ENCODE data around the gene SH3BP1. TPM values are rescaled to one million over a fixed set of nuclear protein-coding genes. Genes with fewer than 3 reads are reported as not detected.
"Not testable (repeated sequence)": the region's sequence is repeated elsewhere in the genome, so short reads cannot be mapped to it uniquely, and the experiment has no call there.

The SH3BP1 gene
- 0.86 and 1.5 TPM in 2 replicates for total RNA-seq (2014; rRNA removed; shearing (Covaris generic))

GRCh38 chr22:37639070-37639760 is at the start of gene SH3BP1:
TSS of gene SH3BP1 (plus strand) at chr22:37639669. CDS start at chr22:37639788, 119 bp downstream.
- DNase-seq (ENCODE audit: low read depth), result no peak

GRCh38 chr22:37591081-37591480 is 48.4 kb upstream of the SH3BP1 start:
- DNase-seq (ENCODE audit: low read depth), result not testable (repeated sequence)

- no peak for DNase-seq (ENCODE audit: low read depth)
These were observed 47.6 kb upstream of the SH3BP1 start for GRCh38 chr22:37591823-37592404.

DNA sequence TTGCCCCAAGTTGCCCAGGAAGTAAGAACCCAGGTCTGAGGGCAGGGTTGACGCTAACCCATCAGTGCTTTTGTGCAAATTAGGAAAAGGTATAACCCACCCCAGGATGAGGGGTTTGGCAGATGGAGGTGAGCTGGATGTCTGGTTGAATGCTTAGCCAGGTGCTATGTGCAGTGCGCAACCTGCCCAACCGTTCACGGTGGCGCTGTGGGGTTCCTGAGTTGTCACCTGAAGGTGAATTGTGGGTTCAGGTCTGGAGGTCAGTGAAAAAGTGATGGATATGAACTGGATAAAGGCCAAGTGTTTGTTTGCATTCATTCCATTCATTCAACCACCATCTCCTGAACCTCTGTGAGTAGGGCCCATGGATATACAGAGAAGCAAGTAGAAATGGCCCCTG is 45.2 kb upstream of the SH3BP1 start:
- no peak for DNase-seq (ENCODE audit: low read depth)

- DNase-seq (ENCODE audit: low read depth), result no peak
These were observed 40.3 kb upstream of the SH3BP1 start for GRCh38 chr22:37599153-37599552.

DNA sequence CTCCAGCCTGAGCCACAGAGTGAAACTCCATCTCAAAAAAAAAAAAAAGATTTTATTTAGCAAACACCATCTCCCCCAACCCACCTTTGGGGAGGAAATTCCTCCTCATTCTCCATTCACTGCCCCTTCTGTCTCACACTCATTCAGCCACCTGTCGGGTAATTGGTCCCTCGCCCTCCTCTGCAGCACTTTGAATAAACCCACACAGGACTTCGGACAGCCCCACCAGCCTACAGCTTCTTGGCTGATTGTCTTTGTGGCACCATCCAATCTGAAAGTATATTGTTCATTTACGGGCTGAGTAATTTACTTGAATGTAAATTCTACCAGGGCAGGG is 38.3 kb upstream of the SH3BP1 start:
- DNase-seq (ENCODE audit: low read depth), result no peak

DNA sequence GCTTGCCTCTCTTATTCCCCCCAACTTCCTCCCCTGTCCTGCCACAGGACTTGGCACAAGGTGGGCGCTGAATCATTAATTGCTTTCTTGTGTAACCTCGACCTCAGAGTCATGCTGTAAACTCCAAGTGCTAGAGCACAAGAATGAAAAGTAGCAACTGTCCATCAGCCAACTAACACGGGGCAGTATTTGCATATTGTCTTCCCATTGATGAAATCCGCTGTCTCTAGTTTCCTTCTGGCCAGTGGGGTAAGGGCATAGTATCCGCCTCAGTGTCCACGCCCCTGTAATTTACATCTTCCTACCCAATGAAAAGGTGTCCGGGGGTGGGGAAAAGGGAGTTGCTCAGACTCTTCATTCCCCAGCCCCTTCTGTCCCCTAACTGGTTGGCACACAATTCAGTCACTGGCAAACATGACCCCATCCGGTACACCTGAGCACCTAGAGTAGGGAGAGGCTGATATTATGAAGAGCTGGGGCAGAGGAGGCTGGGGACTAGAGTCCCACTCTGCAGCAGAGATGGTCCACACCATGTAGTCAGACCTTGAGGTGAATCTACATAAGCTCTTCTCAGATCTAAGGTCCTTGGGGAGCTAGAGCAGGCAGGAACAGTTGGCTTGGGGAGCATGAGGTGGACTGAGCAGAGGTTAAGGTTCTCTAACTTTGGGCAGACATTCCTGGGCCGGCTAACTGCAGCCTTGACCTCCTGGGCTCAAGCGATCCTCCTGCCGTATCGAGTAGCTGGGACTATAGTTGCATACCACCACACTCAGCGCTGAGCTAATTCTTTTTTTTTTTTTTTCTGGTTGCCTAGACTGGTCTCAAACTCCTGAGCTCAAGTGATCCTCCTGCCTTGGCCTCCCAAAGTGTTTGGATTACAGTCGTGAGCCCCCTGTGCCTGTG is 37.7 kb upstream of the SH3BP1 start:
- peak; percentile 72 for DNase-seq (ENCODE audit: low read depth)

DNA sequence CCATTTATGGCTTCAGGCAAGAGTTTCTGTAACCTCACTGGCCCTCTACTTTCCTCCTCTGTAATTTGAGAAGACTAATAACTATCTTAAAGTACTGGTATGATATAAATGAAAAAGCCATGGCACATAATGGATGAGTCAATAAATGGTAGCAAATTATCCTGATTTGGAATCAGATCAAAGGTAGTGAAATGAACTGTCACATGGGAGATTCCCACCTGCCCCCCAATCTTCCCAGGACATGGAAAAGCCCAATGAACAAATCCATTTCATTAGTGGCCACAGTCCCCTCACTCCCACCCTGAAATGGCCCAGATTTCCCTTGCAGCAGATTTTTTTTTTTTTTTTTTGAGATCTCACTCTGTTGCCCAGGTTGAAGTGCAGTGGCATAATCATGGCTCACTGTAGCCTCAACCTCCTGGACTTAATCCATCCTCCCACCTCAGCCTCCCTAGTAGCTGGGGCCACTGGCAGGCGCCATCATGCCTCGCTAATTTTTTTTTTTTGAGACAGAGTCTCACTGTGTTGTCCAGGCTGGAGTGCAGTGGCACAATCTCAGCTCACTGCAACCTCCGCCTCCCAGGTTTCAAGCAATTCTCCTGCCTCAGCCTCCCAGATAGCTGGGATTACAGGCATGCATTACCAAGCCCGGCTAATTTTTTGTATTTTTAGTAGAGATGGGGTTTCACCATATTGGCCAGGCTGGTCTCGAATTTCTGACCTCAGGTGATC is 36.8 kb upstream of the SH3BP1 start:
- DNase-seq (ENCODE audit: low read depth), result not testable (repeated sequence)

- no peak for DNase-seq (ENCODE audit: low read depth)
These were observed 35.4 kb upstream of the SH3BP1 start for GRCh38 chr22:37604074-37604473.

GRCh38 chr22:37604875-37605274 is 34.6 kb upstream of the SH3BP1 start:
- DNase-seq (ENCODE audit: low read depth), result no peak

DNA sequence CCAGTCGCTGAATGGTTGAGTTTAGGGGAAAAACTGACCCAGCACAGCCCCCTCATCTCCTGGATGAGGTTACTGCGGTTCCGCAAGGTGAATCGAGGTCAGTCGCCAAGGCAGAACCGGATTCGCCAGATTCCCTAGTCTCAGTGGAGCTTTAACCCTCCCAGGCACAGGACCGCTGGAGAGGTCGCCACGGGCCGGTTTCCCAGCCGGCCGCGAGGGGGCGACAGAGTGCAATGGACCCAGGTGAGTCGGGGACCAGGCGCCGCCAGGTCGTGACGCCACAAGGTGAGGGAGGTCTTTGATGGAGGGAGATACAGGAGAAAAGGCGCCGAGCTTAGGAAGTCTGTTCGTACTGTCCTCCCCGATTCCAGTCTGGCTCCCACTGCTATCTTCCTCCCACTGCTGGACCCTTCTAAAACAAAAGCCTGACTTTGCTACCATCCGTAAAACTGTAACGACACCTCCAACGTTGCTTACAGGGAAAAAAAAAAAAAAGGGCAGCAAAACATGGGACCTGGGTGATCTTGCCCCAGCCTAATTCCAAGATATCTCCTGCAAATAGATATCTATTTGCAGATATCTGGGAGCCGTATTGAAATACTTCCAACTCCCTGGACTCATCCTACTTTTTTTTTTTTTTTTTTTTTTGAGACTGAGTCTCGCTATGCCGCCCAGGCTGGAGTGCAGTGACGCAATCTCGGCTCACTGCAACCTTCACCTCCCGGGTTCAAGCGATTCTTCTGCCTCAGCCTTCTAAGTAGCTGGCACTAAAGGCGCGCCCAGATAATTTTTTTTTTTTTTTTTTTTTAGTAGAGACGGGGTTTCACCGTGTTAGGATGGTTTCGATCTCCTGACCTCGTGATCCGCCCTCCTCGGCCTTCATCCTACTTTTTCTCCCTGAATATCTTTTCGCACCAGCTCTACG is 32.2 kb upstream of the SH3BP1 start:
- peak; percentile 70 for DNase-seq (ENCODE audit: low read depth)

DNA sequence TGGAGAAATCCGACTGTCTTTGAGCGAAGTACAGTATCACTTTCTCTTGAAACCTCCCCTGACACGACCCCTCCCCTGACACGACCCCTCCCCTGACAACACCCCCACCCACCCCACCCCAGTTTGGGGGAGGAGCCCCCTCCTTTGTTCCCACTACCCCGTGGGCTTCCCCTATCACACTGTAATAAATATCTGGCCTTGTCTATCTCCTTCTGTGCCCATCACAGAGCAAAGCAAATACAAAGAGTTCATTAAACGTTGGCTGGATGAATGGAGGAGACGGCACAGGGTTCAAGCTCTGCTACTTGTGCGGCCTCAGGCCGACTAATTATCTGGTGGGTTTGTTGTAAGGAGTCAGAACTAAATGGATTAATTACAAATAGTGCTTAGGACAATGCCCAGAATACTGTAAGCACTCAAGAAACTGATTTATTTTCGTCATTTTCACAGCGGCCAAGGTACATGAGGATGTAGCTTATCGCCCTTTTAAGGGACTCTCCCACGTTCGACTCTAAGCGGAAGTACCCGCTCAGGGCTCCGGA is 31.5 kb upstream of the SH3BP1 start:
- DNase-seq (ENCODE audit: low read depth), result no peak

- peak; percentile 95 for DNase-seq (ENCODE audit: low read depth)
These were observed 30.8 kb upstream of the SH3BP1 start, which contains the start of gene GGA1 for GRCh38 chr22:37608477-37609239. TSS of gene GGA1 (plus strand) at chr22:37608834. CDS start at chr22:37608861, 27 bp downstream.

DNA sequence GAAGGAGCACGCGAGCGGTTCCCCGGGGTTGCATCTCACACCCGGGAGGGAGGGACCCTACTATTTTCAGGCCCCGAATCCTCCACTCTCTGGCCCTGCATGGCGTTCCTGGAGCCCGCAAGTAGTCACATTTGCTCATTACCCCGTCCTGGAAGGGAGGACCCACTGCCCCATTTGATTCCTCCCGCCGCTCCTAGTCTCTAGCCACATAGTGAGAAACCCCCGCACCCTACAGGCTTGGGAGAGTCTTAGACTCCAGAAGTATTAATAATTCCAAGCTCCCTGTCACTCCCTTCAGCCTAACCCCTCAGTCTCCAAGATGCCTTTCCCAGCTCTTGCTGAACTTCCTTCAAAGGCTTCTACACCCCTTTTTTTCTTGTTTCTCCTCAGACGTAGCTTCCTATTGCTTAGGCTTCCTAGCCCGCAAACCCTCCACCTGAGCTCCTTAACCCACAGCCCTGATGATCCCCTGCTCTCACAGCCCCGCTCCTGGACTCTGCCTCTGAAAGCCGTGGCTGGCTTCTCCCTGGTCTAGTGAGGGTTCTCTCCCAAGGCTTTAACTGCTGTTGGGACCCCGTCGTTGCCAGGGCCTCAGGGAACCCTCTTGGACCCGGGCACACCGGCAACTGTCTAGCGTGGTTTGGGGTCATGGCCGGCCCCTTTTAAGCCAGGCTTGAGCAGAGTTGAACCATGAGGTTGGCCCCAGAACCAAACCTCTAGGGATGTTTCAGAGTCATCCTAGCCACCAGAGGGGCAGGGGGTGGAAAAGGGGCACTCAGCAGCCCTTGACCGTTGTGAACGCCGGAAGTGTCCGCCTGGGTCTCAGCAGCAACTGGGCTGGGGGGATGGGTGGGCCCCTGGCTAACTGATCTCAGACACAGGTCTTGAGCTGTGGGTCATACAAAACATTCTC is 30.0 kb upstream of the SH3BP1 start:
- DNase-seq (ENCODE audit: low read depth), result no peak

DNA sequence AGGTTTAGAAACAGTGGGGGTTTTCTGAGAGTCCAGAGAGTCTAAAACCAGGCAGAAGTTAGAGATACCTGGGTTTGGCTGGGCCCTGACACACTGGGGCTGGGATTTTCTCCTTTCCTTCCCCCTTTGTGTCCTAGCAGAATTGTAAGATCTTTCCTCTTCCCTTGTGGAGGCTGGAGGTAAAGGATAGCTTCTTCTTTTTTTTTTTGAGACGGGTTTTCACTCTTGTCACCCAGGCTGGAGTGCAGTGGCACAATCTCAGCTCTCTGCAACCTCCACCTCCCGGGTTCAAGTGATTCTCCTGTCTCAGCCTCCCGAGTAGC is 29.4 kb upstream of the SH3BP1 start:
- not testable (repeated sequence) for DNase-seq (ENCODE audit: low read depth)

DNA sequence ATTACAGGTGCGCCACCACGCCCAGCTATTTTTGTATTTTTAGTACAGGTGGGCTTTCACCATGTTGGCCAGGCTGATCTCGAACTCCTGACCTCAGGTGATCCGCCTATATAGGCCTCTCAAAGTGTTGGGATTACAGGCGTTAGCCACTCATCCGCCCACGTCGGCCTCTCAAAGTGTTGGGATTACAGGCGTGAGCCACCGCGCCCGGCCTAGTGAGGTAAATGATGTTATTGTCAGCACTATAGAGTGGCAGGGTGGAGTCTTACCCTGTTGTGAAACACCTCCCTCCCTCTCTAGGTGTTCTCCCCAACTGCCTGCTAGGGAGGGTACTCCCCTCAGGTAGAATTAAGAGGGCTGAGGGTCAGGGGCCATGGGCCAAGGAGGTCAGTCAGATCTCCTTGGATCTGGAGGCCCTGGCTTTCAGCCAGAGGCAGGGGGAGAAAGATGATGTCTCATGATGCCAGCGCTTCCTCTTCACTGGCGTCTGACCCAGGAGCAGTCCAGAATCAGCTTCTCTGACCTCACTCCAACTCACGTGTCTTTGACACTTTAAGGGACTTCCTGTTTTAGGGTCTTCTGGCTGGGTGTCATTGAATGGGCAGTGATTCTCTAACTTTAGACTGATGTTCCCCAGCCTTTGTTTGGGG is 28.9 kb upstream of the SH3BP1 start:
- DNase-seq (ENCODE audit: low read depth), result no peak

DNA sequence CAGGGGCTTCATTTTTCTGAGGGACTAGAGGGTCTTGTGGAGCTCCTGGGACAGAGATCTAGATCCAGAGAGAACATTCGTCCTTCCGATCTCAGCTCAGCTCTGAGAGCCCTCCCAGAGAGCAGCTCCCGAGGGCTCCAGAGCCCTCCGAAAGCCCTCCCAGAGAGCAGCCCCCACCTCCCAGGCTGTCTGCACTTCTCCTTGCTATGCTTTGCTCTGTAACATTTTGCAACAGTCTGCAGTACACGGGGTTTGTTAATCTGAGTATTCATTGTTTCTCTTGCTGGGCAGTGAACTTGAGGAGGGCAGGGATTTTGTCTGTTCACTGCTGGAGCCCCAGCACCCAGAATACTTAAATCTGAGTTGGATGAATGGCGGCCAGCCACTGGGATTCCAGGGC is 28.3 kb upstream of the SH3BP1 start:
- DNase-seq (ENCODE audit: low read depth), result no peak

Measured in M059J (cell line).